ENCODE results near the gene RASSF1. TPM values are rescaled to one million over a fixed set of nuclear protein-coding genes. Genes with fewer than 3 reads are reported as not detected.

The RASSF1 gene
- total RNA-seq, 2 experiments from 2014 or later: 33.0 to 36.0 TPM

- ChIA-PET POLR2A (no interaction called here), CTCF (ENCODE audit: unreplicated experiment) (interaction anchor here (0.6 kb wide), 1 partner anchor 1371 kb away, joined by 3 read pairs; no protein-coding TSS in a partner anchor)
- BruUV-seq (replicated peaks): no TSS peak
- no peaks in the 10 kb centered on the region for H3K36me3 ChIP-seq (ENCODE audit: insufficient read depth, low read length)
- peaks cover 25% of the 10 kb centered on the region for H3K4me1 ChIP-seq (ENCODE audit: insufficient read depth, low read length, poor library complexity, severe bottlenecking)
- H3K4me2 ChIP-seq (ENCODE audit: low read length): no peak overlapping the region
- H3K79me2 ChIP-seq (ENCODE audit: insufficient read depth, low read depth, low read length): peaks cover 14% of the 10 kb centered on the region
- intact Hi-C loops (cut with micrococcal nuclease; ENCODE audit: unreplicated experiment): loop anchor here (5.0 kb wide), 1 partner anchor 42 kb away; no protein-coding TSS in a partner anchor
- no peaks in the 10 kb centered on the region for H3K9me2 ChIP-seq (ENCODE audit: insufficient read depth, low read length)
- no peak overlapping the region for H3K4me3 ChIP-seq (ENCODE audit: low read depth, low read length, poor library complexity, severe bottlenecking)
- H3K27ac ChIP-seq (ENCODE audit: low read depth, low read length, poor library complexity, severe bottlenecking): no peak overlapping the region
- H3K9me3 ChIP-seq (ENCODE audit: low read length): no peaks in the 10 kb centered on the region
- H4K20me1 ChIP-seq (ENCODE audit: insufficient read depth, low read length): no peaks in the 10 kb centered on the region
- no peak for TF ChIP-seq CTCF (conservative IDR thresholded peaks at IDR 0.05; ENCODE audit: low read length)
- TF ChIP-seq EZH2phosphoT487 (IDR thresholded peaks at IDR 0.05; ENCODE audit: borderline replicate concordance, low read depth, low read length): no peak
- DNase-seq (ENCODE audit: low spot score): no peak
- no peak overlapping the region for H2AFZ ChIP-seq (ENCODE audit: low read length)
Observed at GRCh38 chr3:50295553-50296431, 44.8 kb downstream of the RASSF1 start.

- Histone ChIP-seq H3K4me3 (ENCODE audit: low read depth, low read length, poor library complexity, severe bottlenecking) (no peak overlapping the region), H3K36me3 (ENCODE audit: insufficient read depth, low read length) (peaks cover 10% of the 10 kb centered on the region), H3K79me2 (ENCODE audit: insufficient read depth, low read depth, low read length) (peaks cover 20% of the 10 kb centered on the region), H3K9me2 (ENCODE audit: insufficient read depth, low read length) (no peaks in the 10 kb centered on the region), H3K27ac (ENCODE audit: low read depth, low read length, poor library complexity, severe bottlenecking) (no peak overlapping the region), H2AFZ (ENCODE audit: low read length) (no peak overlapping the region), H3K4me1 (ENCODE audit: insufficient read depth, low read length, poor library complexity, severe bottlenecking) (peaks cover 17% of the 10 kb centered on the region), H3K9me3 (ENCODE audit: low read length) (no peaks in the 10 kb centered on the region), H4K20me1 (ENCODE audit: insufficient read depth, low read length) (no peaks in the 10 kb centered on the region), H3K4me2 (ENCODE audit: low read length) (no peak overlapping the region)
- intact Hi-C loops (cut with micrococcal nuclease; ENCODE audit: unreplicated experiment): loop anchor here (5.0 kb wide), 1 partner anchor 43 kb away; no protein-coding TSS in a partner anchor
- BruUV-seq (replicated peaks): no TSS peak
- POLR2A ChIA-PET: no interaction called here
- CTCF ChIA-PET (ENCODE audit: unreplicated experiment): interaction anchor here (0.6 kb wide), 1 partner anchor 1372 kb away, joined by 3 read pairs; no protein-coding TSS in a partner anchor
- TF ChIP-seq EZH2phosphoT487 (IDR thresholded peaks at IDR 0.05; ENCODE audit: borderline replicate concordance, low read depth, low read length): no peak
- no peak for TF ChIP-seq CTCF (conservative IDR thresholded peaks at IDR 0.05; ENCODE audit: low read length)
- DNase-seq (ENCODE audit: low spot score): no peak
Observed at GRCh38 chr3:50294492-50295403, 45.9 kb downstream of the RASSF1 start.
